Activated CD8-positive, alpha-beta T cell treated with anti-CD3 and anti-CD28 coated beads for 36 hours (primary cell): ENCODE data around the gene PERCC1. TPM values are rescaled to one million over a fixed set of nuclear protein-coding genes. Genes with fewer than 3 reads are reported as not detected.
A peak's percentile ranks its signal among the peaks of the same experiment; 100 is the strongest.

Experiments
- ATAC-seq: fragments of 200-7000 bp; cut with Tn5 transposase; one replicate; pipeline ENCODE4 v1.10.0; 2021; ENCODE audit warnings: mild to moderate bottlenecking, moderate library complexity
- CTCF ChIA-PET: fragments of 350-600 bp; sonication (Branson Sonifier 250); formaldehyde crosslinking; loops from one replicate; lab custom pipeline; 2021; ENCODE audit warnings: antibody characterized with exemption; lab: Charles Lee
- POLR2A ChIA-PET: fragments of 350-600 bp; sonication (Branson Sonifier 250); formaldehyde crosslinking; loops from one replicate; lab custom pipeline; 2021; ENCODE audit warnings: antibody characterized with exemption; lab: Charles Lee
- DNase-seq: peaks from one replicate; pipeline ENCODE4 v3.0.0-alpha.2; 2020
- H3K27ac Mint-ChIP-seq: one replicate; pipeline ENCODE4 v1.8.0; 2021; ENCODE audit warnings: mild to moderate bottlenecking, mixed read lengths
- H3K27me3 Mint-ChIP-seq: one replicate; pipeline ENCODE4 v1.8.0; 2021; ENCODE audit warnings: mixed read lengths
- H3K36me3 Mint-ChIP-seq: one replicate; pipeline ENCODE4 v1.8.0; 2021; ENCODE audit warnings: low read depth, mixed read lengths
- H3K4me1 Mint-ChIP-seq: one replicate; pipeline ENCODE4 v1.8.0; 2021; ENCODE audit warnings: low read depth, mixed read lengths
- H3K4me3 Mint-ChIP-seq: one replicate; pipeline ENCODE4 v1.8.0; 2021; ENCODE audit warnings: mild to moderate bottlenecking, moderate library complexity, mixed read lengths
- H3K9me3 Mint-ChIP-seq: one replicate; pipeline ENCODE4 v1.8.0; 2021; ENCODE audit warnings: mixed read lengths
- CTCF ChIP-seq: fragments of 200-600 bp; IDR thresholded peaks from one replicate; pipeline ENCODE4 v1.8.0; 2022; ENCODE audit warnings: antibody characterized with exemption, mild to moderate bottlenecking
- intact Hi-C: fragments of 100-400 bp; cut with micrococcal nuclease; formaldehyde crosslinking; loops from one replicate; pipeline ENCODE4 v1.10.0; 2022
- total RNA-seq, 2 experiments: library from RNA; stranded (reverse); gene quantifications; one replicate each; pipeline ENCODE4 v1.2.3, GENCODE V29; 2021

Gene PERCC1
- total RNA-seq, result under 1 TPM in 1 of 2 experiments, not detected in 1; 0.29 TPM

- TF ChIP-seq CTCF, result no peak
- POLR2A ChIA-PET, result interaction anchor here (3.6 kb wide), 1 partner anchor 10 kb away, joined by 13 read pairs; the partner anchor contains the start of gene UQCC4
- Mint-ChIP-seq H3K4me3 (peak within 1 kb of the TSS; percentile 56), H3K4me1 (no peaks in the 10 kb centered on the region), H3K27ac (peak within 1 kb of the TSS; percentile 59), H3K36me3 (no peaks in the 10 kb centered on the region), H3K9me3 (no peaks in the 10 kb centered on the region), H3K27me3 (no peaks in the 10 kb centered on the region)
- intact Hi-C loops, result no loop called here
- DNase-seq, result no peak
- no peak for ATAC-seq
- CTCF ChIA-PET, result no interaction called here
These were observed at the start of gene PERCC1 for GRCh38 chr16:1430759-1431496. Gene PERCC1, plus strand, starts transcription at chr16:1431078. Its CDS starts 1,516 bp downstream, at chr16:1432594.

- Mint-ChIP-seq H3K27ac (no peak overlapping the region), H3K27me3 (no peaks in the 10 kb centered on the region), H3K36me3 (peaks cover 5% of the 10 kb centered on the region), H3K4me1 (peaks cover 13% of the 10 kb centered on the region), H3K4me3 (no peak overlapping the region), H3K9me3 (no peaks in the 10 kb centered on the region)
- no peak for ATAC-seq
- TF ChIP-seq CTCF, result no peak
- ChIA-PET POLR2A (interaction anchor here (0.6 kb wide), 1 partner anchor 40 kb away, joined by 3 read pairs; no protein-coding TSS in a partner anchor), CTCF (interaction anchor here (4.9 kb wide), 1 partner anchor 18 kb away, joined by 36 read pairs; no protein-coding TSS in a partner anchor)
- DNase-seq, result no peak
- intact Hi-C loops, result no loop called here
These were observed 49.1 kb upstream of the PERCC1 start for GRCh38 chr16:1381612-1382406.

DNA sequence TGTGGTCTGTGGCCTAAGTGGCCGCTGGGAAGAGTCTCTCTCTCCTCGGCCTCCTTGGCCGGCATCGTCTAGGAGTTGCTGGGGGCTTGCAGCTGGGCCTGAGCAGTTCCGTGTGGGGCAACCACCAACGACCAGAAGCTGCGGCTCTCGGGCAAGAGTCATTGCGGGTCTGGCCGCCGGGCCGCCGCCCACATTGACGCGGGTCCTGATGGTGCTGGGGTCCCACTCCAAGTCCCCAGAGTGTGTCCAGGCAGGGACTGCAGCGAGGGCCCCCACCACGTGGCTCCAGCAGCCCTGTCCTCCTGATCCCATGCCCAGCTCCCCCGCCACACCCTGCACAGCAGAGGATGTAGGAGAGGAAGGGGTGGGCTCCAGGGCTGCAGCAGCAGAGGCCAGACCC, 47.3 kb upstream of the PERCC1 start:
- TF ChIP-seq CTCF, result no peak
- POLR2A ChIA-PET, result no interaction called here
- Mint-ChIP-seq H3K9me3 (no peaks in the 10 kb centered on the region), H3K4me1 (peaks cover 8% of the 10 kb centered on the region), H3K27me3 (no peaks in the 10 kb centered on the region), H3K36me3 (peaks cover 5% of the 10 kb centered on the region), H3K27ac (no peak overlapping the region), H3K4me3 (no peak overlapping the region)
- DNase-seq (no peak), ATAC-seq (no peak)
- intact Hi-C loops, result no loop called here
- CTCF ChIA-PET, result no interaction called here

- no peak overlapping the region for H3K4me3 Mint-ChIP-seq
These were observed 45.6 kb upstream of the PERCC1 start for GRCh38 chr16:1385232-1385631.

More at GRCh38 chr16:1385232-1385631, 45.6 kb upstream of the PERCC1 start:
- CTCF ChIA-PET, result no interaction called here
- intact Hi-C loops, result no loop called here
- ATAC-seq (no peak), DNase-seq (no peak)
- POLR2A ChIA-PET, result no interaction called here
- Mint-ChIP-seq H3K4me1 (peaks cover under 1% of the 10 kb centered on the region), H3K36me3 (peaks cover 5% of the 10 kb centered on the region), H3K27me3 (no peaks in the 10 kb centered on the region), H3K27ac (no peak overlapping the region), H3K9me3 (no peaks in the 10 kb centered on the region)
- TF ChIP-seq CTCF, result no peak
